ENCODE data around the gene ENO1. TPM values are rescaled to one million over a fixed set of nuclear protein-coding genes. Genes with fewer than 3 reads are reported as not detected.
"Not testable (repeated sequence)": the region's sequence is repeated elsewhere in the genome, so short reads cannot be mapped to it uniquely, and the experiment has no call there.

Gene ENO1
- total and polyA plus RNA-seq, 7 donors, result 265 to 968 (median 324) TPM

DNA sequence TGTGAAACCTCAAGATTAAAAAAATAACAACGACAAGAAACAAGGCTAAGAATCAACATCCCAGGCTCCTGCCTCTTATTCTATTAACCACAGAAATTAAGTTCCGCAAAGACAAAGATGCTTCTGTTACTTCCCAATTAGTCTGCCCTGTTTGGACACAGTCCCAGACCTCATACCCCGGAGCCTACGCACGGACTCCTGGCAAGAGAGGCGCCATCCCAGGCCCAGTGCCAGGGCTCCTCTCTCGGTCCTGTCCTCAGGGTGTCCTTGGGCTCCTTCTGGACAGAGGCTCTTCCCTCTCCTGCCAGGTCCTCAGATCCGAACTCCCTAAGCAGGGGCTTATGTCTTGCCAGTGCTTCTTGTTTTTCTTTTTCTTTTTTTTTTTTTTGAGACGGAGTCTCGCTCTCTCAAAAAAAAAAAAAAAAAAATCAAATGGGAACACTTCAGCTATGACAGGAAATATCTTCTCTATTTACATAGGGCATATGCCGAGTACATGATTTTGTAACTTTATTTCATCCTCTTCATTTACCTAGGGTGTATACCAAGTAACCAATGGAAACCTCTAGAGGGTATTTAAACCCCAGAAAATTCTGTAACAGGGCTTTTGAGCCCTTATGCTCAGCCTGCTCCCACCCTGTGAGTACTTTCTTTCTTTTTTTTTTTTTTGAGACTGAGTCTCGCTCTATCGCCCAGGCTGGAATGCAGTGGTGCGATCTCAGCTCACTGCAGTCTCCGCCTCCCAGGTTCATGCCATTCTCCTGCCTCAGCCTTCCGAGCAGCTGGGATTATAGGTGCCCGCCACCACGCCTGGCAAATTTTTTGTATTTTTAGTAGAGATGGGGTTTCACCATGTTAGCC is 11.7 kb upstream of the ENO1 start:
- peak; percentile 97 for DNase-seq

DNA sequence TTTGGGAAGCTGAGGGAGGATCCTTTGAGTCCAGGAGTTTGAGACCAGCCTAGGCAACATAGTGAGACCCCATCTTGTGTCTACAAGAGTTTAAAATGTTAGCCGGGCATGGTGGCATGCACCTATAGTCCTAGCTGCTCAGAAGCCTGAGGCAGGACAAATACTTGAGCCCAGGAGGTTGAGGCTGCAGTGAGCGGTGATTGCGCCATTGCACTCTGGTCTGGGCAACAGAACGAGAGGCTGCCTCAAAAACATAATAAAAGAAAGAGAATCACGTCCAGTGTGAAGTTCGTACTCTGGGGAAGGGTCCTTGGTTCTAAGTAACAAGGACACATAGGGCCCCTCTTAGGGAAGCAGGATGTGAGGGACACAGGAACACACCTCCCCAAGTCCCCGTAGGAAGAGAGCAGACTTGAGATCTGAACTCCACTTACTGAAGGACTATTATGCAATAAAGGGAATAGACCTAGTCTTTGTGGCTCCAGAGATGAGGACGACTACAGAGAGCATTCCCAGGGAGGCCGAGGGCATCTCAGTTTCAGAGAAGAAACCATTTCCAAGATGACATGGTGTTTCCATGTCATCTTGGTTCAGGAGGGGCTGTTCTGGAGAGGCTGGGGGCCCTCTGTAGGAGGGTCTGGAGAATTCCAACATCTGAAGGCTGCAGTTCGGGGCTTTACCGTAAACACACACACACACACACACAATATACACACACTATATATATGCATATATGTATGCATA is 10.8 kb upstream of the ENO1 start:
- Histone ChIP-seq H3K4me3 (peak overlapping the region in 1 of 4 donors; percentile 23), H3K27ac (peak overlapping the region; percentile 73 to 86 (median 84)), H3K27me3 (no peaks in the 10 kb centered on the region), H3K36me3 (no peaks in the 10 kb centered on the region), H3K4me1 (peaks cover 0 to 17% (median 16%) of the 10 kb centered on the region in 4 donors), H3K9me3 (no peaks in the 10 kb centered on the region)
- DNase-seq, result no peak
- TF ChIP-seq POLR2AphosphoS5 (IDR thresholded peaks at IDR 0.05) (no peak), POLR2A (IDR thresholded peaks at IDR 0.05) (no peak), EP300 (IDR thresholded peaks at IDR 0.05) (no peak)
- TF ChIP-seq, protein P1, sequence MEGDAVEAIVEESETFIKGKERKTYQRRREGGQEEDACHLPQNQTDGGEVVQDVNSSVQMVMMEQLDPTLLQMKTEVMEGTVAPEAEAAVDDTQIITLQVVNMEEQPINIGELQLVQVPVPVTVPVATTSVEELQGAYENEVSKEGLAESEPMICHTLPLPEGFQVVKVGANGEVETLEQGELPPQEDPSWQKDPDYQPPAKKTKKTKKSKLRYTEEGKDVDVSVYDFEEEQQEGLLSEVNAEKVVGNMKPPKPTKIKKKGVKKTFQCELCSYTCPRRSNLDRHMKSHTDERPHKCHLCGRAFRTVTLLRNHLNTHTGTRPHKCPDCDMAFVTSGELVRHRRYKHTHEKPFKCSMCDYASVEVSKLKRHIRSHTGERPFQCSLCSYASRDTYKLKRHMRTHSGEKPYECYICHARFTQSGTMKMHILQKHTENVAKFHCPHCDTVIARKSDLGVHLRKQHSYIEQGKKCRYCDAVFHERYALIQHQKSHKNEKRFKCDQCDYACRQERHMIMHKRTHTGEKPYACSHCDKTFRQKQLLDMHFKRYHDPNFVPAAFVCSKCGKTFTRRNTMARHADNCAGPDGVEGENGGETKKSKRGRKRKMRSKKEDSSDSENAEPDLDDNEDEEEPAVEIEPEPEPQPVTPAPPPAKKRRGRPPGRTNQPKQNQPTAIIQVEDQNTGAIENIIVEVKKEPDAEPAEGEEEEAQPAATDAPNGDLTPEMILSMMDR (IDR thresholded peaks at IDR 0.05), result no peak
- 76 to 84% methylated on average over 11 of the region's 11 CpGs for WGBS, 2 donors
- intact Hi-C loops (cut with DNase I), result no loop called here

More for the DNA sequence above, 11.7 kb upstream of the ENO1 start:
- Histone ChIP-seq H3K36me3 (no peaks in the 10 kb centered on the region), H3K27me3 (no peaks in the 10 kb centered on the region), H3K4me3 (peak overlapping the region in 2 of 4 donors; percentile 7 to 23), H3K27ac (peak overlapping the region; percentile 73 to 86 (median 84)), H3K9me3 (no peaks in the 10 kb centered on the region), H3K4me1 (peaks cover 0 to 17% (median 16%) of the 10 kb centered on the region in 4 donors)
- WGBS, 2 donors, result 27 to 59% methylated on average over 18 of the region's 18 CpGs
- intact Hi-C loops (cut with DNase I), result no loop called here
- TF ChIP-seq POLR2A (IDR thresholded peaks at IDR 0.05), result no peak
- TF ChIP-seq EP300 (IDR thresholded peaks at IDR 0.05), result peak in 1 of 4 donors; percentile 27
- peak in 3 of 4 donors; percentile 47 to 62 (median 58) for TF ChIP-seq POLR2AphosphoS5 (IDR thresholded peaks at IDR 0.05)
- TF ChIP-seq, protein P1 (IDR thresholded peaks at IDR 0.05), result no peak

DNA sequence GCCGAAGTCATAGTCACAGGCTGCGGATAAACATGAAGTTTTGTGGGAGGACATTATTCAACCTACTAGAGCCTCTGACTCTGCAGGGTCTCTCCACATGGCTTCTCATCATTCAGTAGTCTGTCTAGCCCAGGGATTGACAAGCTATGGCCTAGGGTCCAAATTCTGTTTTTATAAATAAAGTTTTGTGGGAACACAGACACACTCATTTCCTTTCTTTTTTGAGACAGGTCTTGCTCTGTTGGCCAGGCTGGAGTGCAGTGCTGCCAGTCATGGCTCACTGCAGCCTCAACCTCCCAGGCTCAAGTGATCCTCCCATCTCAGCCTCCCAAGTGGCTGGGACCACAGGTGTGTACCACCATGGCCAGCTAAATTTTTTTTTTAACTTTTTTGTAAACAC is 8.1 kb upstream of the ENO1 start:
- Histone ChIP-seq H3K27ac (no peak overlapping the region), H3K9me3 (no peaks in the 10 kb centered on the region), H3K4me3 (no peak overlapping the region), H3K4me1 (peaks cover 0 to 17% (median 16%) of the 10 kb centered on the region in 4 donors), H3K27me3 (no peaks in the 10 kb centered on the region), H3K36me3 (no peaks in the 10 kb centered on the region)
- TF ChIP-seq POLR2AphosphoS5 (IDR thresholded peaks at IDR 0.05) (no peak), POLR2A (IDR thresholded peaks at IDR 0.05) (no peak)
- TF ChIP-seq, protein P1 (IDR thresholded peaks at IDR 0.05), result no peak
- DNase-seq, result no peak
- intact Hi-C loops (cut with DNase I), result no loop called here
- WGBS, 2 donors, result 93 to 97% methylated on average over 2 of the region's 2 CpGs

DNA sequence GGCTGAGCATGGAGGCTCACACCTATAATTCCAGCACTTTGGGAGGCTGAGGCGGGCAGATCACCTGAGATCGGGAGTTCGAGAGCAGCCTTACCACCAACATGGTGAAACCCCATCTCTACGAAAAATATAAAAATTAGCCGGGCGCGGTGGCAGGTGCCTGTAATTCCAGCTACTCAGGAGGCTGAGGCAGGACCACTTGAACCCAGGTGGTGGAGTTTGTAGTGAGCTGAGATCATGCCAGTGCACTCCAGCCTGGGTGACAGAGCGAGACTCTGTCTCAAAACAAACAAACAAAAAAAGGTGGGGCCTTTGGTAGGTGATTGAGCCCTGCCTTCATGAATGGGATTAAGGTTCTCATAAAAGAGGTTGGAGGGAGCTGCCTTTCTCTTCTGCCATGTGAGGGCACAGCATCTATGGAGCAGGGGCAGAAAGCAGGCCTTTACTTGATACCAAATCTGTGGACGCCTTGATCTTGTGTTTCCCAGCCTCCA is 7.6 kb upstream of the ENO1 start:
- H3K36me3 ChIP-seq; H3K27me3 ChIP-seq; H3K27ac ChIP-seq; intact Hi-C loops (cut with DNase I); DNase-seq; H3K9me3 ChIP-seq; H3K4me3 ChIP-seq: not testable (repeated sequence)
- 89 to 92% methylated on average over 9 of the region's 9 CpGs for WGBS, 2 donors
- H3K4me1 ChIP-seq, result peaks cover 0 to 17% (median 16%) of the 10 kb centered on the region in 4 donors

DNA sequence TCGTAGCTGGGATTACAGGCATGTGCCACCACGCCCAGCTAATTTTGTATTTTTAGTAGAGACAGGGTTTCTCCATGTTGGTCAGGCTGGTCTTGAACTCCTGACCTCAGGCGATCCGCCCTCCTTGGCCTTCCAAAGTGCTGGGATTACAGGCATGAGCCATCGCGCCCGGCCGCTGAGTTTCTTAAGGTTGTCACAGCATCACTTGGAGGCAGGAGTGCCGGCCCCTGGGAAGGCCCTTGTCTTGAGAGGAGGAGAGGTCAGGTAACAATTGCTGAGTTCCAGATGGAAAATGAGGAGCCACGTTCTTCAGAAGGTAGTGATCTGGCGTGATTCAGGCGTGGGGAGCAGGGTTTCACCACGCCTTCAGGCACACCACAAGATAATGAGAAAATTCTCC is 5.6 kb upstream of the ENO1 start:
- H3K27me3 ChIP-seq; intact Hi-C loops (cut with DNase I); H3K4me3 ChIP-seq; H3K27ac ChIP-seq; H3K36me3 ChIP-seq; DNase-seq; H3K9me3 ChIP-seq: not testable (repeated sequence)
- H3K4me1 ChIP-seq, result peaks cover 0 to 17% (median 17%) of the 10 kb centered on the region in 4 donors
- 67 to 87% methylated on average over 13 of the region's 13 CpGs for WGBS, 2 donors

Measured in sigmoid colon (tissue), 7 donors.